ENCODE data around the gene AAK1. TPM values are rescaled to one million over a fixed set of nuclear protein-coding genes. Genes with fewer than 3 reads are reported as not detected.

AAK1 gene
- total RNA-seq, 1 experiment from 2014 or later = 40.5 TPM

DNA sequence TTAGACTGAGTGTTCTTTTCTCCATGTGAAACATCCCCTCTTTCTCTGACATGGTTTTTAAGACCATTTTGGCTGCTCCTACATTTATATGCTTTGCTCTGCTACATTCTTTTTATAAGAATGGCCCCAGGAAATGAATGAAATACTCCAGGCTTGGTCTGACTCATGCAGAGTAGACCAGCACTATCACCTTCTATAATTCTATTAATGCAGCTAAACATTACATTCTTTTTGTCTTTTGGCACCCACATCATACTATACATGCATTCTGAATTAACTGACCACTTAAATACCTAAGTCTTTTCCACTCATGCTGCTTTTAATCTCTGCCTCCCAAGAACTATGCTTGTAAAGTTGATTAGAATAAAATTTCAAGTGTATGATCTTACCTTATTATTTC is 94.1 kb downstream of the AAK1 start:
- H3K27ac ChIP-seq (ENCODE audit: low read depth, low read length, poor library complexity, severe bottlenecking) = no peak overlapping the region

DNA sequence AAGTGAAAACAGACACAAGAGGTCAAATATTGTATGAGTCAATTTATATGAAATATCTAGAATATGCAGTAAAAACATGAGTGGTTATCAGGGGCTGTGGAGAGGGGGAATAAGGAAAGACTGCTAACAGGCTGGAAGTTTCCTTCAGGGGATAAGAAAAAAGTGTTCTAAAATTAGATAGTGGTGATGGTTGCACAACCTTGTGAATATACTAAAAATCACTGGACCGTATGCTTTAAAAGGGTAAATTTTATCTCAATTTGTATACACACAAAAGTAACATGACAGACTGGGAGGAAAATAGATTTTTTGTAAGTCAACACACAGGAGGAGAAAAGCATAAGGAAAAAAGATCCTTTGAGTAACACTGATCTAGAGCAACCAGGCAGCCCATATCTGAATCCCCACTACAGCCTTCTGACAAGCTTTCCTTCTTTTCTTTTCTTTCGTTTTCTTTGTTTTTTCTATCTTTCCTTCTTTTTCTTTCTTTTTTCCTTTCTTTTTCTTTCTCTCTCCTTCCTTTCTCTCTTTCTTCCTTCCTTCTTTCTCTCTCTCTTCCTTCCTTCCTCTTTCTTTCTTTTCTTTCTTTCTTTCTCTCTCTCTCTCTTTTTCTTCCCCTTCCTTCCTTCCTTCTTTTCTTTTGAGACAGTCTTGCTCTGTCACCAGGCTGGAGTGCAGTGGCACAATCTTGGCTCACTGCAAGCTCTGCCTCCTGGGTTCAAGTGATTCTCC is 95.4 kb downstream of the AAK1 start:
- Histone ChIP-seq H3K9me3 (ENCODE audit: low read depth, low read length, poor library complexity, severe bottlenecking) (peaks cover 5% of the 10 kb centered on the region), H3K4me3 (ENCODE audit: low read depth, low read length, poor library complexity, severe bottlenecking) (no peak overlapping the region), H3K4me1 (ENCODE audit: insufficient read depth, low read length, poor library complexity, severe bottlenecking) (no peaks in the 10 kb centered on the region), H3K27ac (ENCODE audit: low read depth, low read length, poor library complexity, severe bottlenecking) (no peak overlapping the region), H3K27me3 (replicated peaks; ENCODE audit: insufficient read depth, low read depth, low read length, poor library complexity) (no peaks in the 10 kb centered on the region), H3K36me3 (ENCODE audit: insufficient read depth, low read length, poor library complexity, severe bottlenecking) (no peaks in the 10 kb centered on the region)
- POLR2A ChIA-PET (ENCODE audit: low non-redundant PET) = no interaction called here
- no peak for DNase-seq (ENCODE audit: low spot score)
- BruUV-seq (replicated peaks) = no TSS peak
- no peak for TF ChIP-seq EZH2 (IDR thresholded peaks at IDR 0.05; ENCODE audit: borderline replicate concordance, low read depth, low read length, poor library complexity, severe bottlenecking)
- TF ChIP-seq, protein P1, sequence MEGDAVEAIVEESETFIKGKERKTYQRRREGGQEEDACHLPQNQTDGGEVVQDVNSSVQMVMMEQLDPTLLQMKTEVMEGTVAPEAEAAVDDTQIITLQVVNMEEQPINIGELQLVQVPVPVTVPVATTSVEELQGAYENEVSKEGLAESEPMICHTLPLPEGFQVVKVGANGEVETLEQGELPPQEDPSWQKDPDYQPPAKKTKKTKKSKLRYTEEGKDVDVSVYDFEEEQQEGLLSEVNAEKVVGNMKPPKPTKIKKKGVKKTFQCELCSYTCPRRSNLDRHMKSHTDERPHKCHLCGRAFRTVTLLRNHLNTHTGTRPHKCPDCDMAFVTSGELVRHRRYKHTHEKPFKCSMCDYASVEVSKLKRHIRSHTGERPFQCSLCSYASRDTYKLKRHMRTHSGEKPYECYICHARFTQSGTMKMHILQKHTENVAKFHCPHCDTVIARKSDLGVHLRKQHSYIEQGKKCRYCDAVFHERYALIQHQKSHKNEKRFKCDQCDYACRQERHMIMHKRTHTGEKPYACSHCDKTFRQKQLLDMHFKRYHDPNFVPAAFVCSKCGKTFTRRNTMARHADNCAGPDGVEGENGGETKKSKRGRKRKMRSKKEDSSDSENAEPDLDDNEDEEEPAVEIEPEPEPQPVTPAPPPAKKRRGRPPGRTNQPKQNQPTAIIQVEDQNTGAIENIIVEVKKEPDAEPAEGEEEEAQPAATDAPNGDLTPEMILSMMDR (conservative IDR thresholded peaks at IDR 0.05; ENCODE audit: low read depth, low read length) = no peak
- CTCF ChIA-PET = no interaction called here
- intact Hi-C loops (cut with micrococcal nuclease; ENCODE audit: unreplicated experiment) = no loop called here

More for the DNA sequence above, 94.1 kb downstream of the AAK1 start:
- H3K9me3 ChIP-seq (ENCODE audit: low read depth, low read length, poor library complexity, severe bottlenecking) = peaks cover 5% of the 10 kb centered on the region
- TF ChIP-seq, protein P1 (conservative IDR thresholded peaks at IDR 0.05; ENCODE audit: low read depth, low read length) = no peak
- TF ChIP-seq EZH2 (IDR thresholded peaks at IDR 0.05; ENCODE audit: borderline replicate concordance, low read depth, low read length, poor library complexity, severe bottlenecking) = no peak
- no peaks in the 10 kb centered on the region for H3K27me3 ChIP-seq (replicated peaks; ENCODE audit: insufficient read depth, low read depth, low read length, poor library complexity)
- no peaks in the 10 kb centered on the region for H3K4me1 ChIP-seq (ENCODE audit: insufficient read depth, low read length, poor library complexity, severe bottlenecking)
- no peaks in the 10 kb centered on the region for H3K36me3 ChIP-seq (ENCODE audit: insufficient read depth, low read length, poor library complexity, severe bottlenecking)
- CTCF ChIA-PET = no interaction called here
- no peak overlapping the region for H3K4me3 ChIP-seq (ENCODE audit: low read depth, low read length, poor library complexity, severe bottlenecking)
- intact Hi-C loops (cut with micrococcal nuclease; ENCODE audit: unreplicated experiment) = no loop called here
- DNase-seq (ENCODE audit: low spot score) = peak; percentile 23
- no TSS peak for BruUV-seq (replicated peaks)
- POLR2A ChIA-PET (ENCODE audit: low non-redundant PET) = no interaction called here

DNA sequence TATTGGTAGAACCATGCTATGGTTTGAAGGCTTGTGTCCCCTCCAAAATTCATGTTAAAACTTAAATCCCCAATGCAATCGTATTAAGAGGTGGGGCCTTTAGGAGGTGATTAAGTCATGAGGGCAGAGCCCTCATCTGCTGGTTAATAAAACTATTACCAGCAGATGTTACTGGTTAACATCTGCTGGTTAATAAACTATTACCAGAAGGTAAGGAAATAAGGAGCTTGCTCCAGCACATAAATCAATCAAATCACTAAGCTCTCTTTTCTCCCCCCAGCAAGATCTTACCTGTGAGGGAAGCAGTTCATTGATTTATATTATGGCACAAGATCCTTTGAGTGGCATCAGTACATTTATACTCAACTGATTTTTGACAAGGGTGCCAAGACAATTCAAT is 96.9 kb downstream of the AAK1 start:
- Histone ChIP-seq H3K4me3 (ENCODE audit: low read depth, low read length, poor library complexity, severe bottlenecking) (no peak overlapping the region), H3K27me3 (replicated peaks; ENCODE audit: insufficient read depth, low read depth, low read length, poor library complexity) (no peaks in the 10 kb centered on the region), H3K36me3 (ENCODE audit: insufficient read depth, low read length, poor library complexity, severe bottlenecking) (no peaks in the 10 kb centered on the region), H3K9me3 (ENCODE audit: low read depth, low read length, poor library complexity, severe bottlenecking) (peaks cover 5% of the 10 kb centered on the region), H3K4me1 (ENCODE audit: insufficient read depth, low read length, poor library complexity, severe bottlenecking) (no peaks in the 10 kb centered on the region), H3K27ac (ENCODE audit: low read depth, low read length, poor library complexity, severe bottlenecking) (no peak overlapping the region)
- DNase-seq (ENCODE audit: low spot score) = no peak
- intact Hi-C loops (cut with micrococcal nuclease; ENCODE audit: unreplicated experiment) = no loop called here
- ChIA-PET POLR2A (ENCODE audit: low non-redundant PET) (no interaction called here), CTCF (no interaction called here)
- BruUV-seq (replicated peaks) = no TSS peak
- no peak for TF ChIP-seq EZH2 (IDR thresholded peaks at IDR 0.05; ENCODE audit: borderline replicate concordance, low read depth, low read length, poor library complexity, severe bottlenecking)
- TF ChIP-seq, protein P1 (conservative IDR thresholded peaks at IDR 0.05; ENCODE audit: low read depth, low read length) = no peak

Measured in A673 (cell line).